ENCODE measurements around the gene KDM4B. TPM values are rescaled to one million over a fixed set of nuclear protein-coding genes. Genes with fewer than 3 reads are reported as not detected.

The KDM4B gene
- total and polyA plus RNA-seq, 2 donors (not counting 1 experiment from before 2014, with no cell fraction given) = 75.5 to 205 TPM

DNA sequence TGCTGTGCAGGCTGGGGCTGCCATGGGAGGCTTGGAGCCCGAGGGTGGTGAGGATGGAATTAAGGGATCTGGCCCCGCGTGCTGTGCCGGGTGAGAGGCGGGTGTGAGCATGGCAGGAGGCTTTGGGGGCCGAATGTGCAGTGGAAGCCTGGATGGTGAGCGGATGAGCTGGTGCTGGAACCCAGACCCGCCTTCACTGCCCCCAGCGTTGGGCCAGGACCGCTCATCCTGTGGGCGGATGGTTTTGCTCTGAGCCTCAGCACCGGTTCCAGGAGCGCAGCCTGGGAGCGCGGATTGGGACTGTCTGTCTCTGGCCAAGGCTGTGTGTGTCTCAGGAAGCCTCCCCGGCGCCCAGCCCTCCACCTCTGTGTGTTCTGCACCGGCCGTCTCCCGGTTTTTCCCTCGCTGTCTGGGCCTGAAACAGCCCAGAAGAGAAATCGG, 16.7 kb downstream of the KDM4B start:
- Mint-ChIP-seq H3K27me3 (no peaks in the 10 kb centered on the region), H3K4me1 (peaks cover 31% of the 10 kb centered on the region), H3K4me3 (no peak overlapping the region), H3K9me3 (ENCODE audit: insufficient read depth) (no peaks in the 10 kb centered on the region), H3K27ac (no peak overlapping the region)
- peaks cover 8 to 12% of the 10 kb centered on the region in 2 donors for H3K4me1 ChIP-seq (ENCODE audit: control insufficient read depth in 2 of 2, insufficient read depth in 2 of 2, low read length in 2 of 2)
- H3K9ac ChIP-seq (ENCODE audit: low read length) = no peak overlapping the region
- no peak for DNase-seq
- no peak overlapping the region for H3K4me3 ChIP-seq (ENCODE audit: control extremely low read depth in 1 of 5, extremely low read depth in 1 of 5, insufficient read depth in 1 of 5, low read depth in 2 of 5, low read length in 4 of 5)
- POLR2A ChIA-PET = no interaction called here
- no peaks in the 10 kb centered on the region for H3K27me3 ChIP-seq (replicated peaks in 1 of 4; ENCODE audit: control extremely low read depth in 1 of 4, control insufficient read depth in 3 of 4, insufficient read depth in 4 of 4, low read length in 3 of 4)
- no peak overlapping the region for H3K27ac ChIP-seq (ENCODE audit: low read length in 2 of 2)
- no peak overlapping the region for H2AFZ ChIP-seq (ENCODE audit: insufficient read depth, low read depth, low read length, poor library complexity, severe bottlenecking)
- no peaks in the 10 kb centered on the region for H3K36me3 ChIP-seq (replicated peaks in 1 of 2; ENCODE audit: control extremely low read depth in 1 of 2, control insufficient read depth in 1 of 2, extremely low read depth in 1 of 2, insufficient read depth in 2 of 2, low read length in 1 of 2)
- H3K4me2 ChIP-seq (replicated peaks; ENCODE audit: low read depth, low read length, poor library complexity, severe bottlenecking) = no peak overlapping the region
- intact Hi-C loops (cut with micrococcal nuclease) = no loop called here
- ATAC-seq (ENCODE audit: low read depth) = no peak
- CTCF ChIA-PET = no interaction called here
- WGBS (ENCODE audit: insufficient coverage) = 94% methylated on average over 22 of the region's 22 CpGs
- peaks cover 91% of the 10 kb centered on the region for H3K79me2 ChIP-seq (ENCODE audit: control insufficient read depth, insufficient read depth, low read length)
- H4K20me1 ChIP-seq (ENCODE audit: control insufficient read depth, insufficient read depth, low read length, poor library complexity, severe bottlenecking) = peaks cover 94% of the 10 kb centered on the region
- H3K9me3 ChIP-seq (ENCODE audit: control extremely low read depth in 1 of 3, control insufficient read depth in 2 of 3, insufficient read depth in 1 of 3, low read length in 2 of 3) = no peaks in the 10 kb centered on the region
- TF ChIP-seq EZH2 (IDR thresholded peaks at IDR 0.05; ENCODE audit: borderline replicate concordance, insufficient read depth, low read depth, low read length, poor library complexity, severe bottlenecking) = no peak
- TF ChIP-seq, protein P1, sequence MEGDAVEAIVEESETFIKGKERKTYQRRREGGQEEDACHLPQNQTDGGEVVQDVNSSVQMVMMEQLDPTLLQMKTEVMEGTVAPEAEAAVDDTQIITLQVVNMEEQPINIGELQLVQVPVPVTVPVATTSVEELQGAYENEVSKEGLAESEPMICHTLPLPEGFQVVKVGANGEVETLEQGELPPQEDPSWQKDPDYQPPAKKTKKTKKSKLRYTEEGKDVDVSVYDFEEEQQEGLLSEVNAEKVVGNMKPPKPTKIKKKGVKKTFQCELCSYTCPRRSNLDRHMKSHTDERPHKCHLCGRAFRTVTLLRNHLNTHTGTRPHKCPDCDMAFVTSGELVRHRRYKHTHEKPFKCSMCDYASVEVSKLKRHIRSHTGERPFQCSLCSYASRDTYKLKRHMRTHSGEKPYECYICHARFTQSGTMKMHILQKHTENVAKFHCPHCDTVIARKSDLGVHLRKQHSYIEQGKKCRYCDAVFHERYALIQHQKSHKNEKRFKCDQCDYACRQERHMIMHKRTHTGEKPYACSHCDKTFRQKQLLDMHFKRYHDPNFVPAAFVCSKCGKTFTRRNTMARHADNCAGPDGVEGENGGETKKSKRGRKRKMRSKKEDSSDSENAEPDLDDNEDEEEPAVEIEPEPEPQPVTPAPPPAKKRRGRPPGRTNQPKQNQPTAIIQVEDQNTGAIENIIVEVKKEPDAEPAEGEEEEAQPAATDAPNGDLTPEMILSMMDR (IDR thresholded peaks at IDR 0.05) = no peak

DNA sequence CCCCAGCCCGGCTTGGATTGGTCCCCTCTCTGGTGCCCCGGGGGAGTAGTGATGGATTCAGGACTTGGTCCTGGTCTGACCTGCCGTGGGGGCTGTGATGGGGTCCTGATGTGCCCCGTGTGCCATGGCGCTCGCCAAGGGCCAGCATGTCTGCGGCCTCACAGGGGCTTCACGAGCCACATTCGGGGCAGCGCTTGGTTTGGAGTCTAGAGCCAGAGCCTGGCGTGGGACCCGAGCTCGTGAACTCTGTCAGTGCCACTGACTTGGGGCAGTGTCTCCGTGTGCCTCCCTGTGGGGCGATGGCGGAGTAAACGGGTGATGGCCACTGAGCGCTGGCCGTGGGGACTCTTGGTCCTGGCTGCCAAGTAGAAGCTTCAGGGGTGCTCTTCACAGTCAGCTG, 17.1 kb downstream of the KDM4B start:
- no peak for DNase-seq
- Histone ChIP-seq H3K79me2 (ENCODE audit: control insufficient read depth, insufficient read depth, low read length) (peaks cover 90% of the 10 kb centered on the region), H3K27me3 (replicated peaks in 1 of 4; ENCODE audit: control extremely low read depth in 1 of 4, control insufficient read depth in 3 of 4, insufficient read depth in 4 of 4, low read length in 3 of 4) (no peaks in the 10 kb centered on the region), H4K20me1 (ENCODE audit: control insufficient read depth, insufficient read depth, low read length, poor library complexity, severe bottlenecking) (peaks cover 92% of the 10 kb centered on the region), H3K4me2 (replicated peaks; ENCODE audit: low read depth, low read length, poor library complexity, severe bottlenecking) (no peak overlapping the region), H3K9me3 (ENCODE audit: control extremely low read depth in 1 of 3, control insufficient read depth in 2 of 3, insufficient read depth in 1 of 3, low read length in 2 of 3) (peaks cover 0 to 3% (median 0%) of the 10 kb centered on the region in 3 donors), H3K36me3 (replicated peaks in 1 of 2; ENCODE audit: control extremely low read depth in 1 of 2, control insufficient read depth in 1 of 2, extremely low read depth in 1 of 2, insufficient read depth in 2 of 2, low read length in 1 of 2) (no peaks in the 10 kb centered on the region), H3K4me3 (ENCODE audit: control extremely low read depth in 1 of 5, extremely low read depth in 1 of 5, insufficient read depth in 1 of 5, low read depth in 2 of 5, low read length in 4 of 5) (no peak overlapping the region), H3K9ac (ENCODE audit: low read length) (no peak overlapping the region), H3K4me1 (ENCODE audit: control insufficient read depth in 2 of 2, insufficient read depth in 2 of 2, low read length in 2 of 2) (peaks cover 7% of the 10 kb centered on the region in 2 donors), H3K27ac (ENCODE audit: low read length in 2 of 2) (no peak overlapping the region), H2AFZ (ENCODE audit: insufficient read depth, low read depth, low read length, poor library complexity, severe bottlenecking) (no peak overlapping the region)
- Mint-ChIP-seq H3K27ac (no peak overlapping the region), H3K4me3 (no peak overlapping the region), H3K4me1 (peaks cover 27% of the 10 kb centered on the region), H3K9me3 (ENCODE audit: insufficient read depth) (no peaks in the 10 kb centered on the region), H3K27me3 (no peaks in the 10 kb centered on the region)
- ChIA-PET POLR2A (no interaction called here), CTCF (no interaction called here)
- TF ChIP-seq, protein P1 (IDR thresholded peaks at IDR 0.05) = no peak
- TF ChIP-seq EZH2 (IDR thresholded peaks at IDR 0.05; ENCODE audit: borderline replicate concordance, insufficient read depth, low read depth, low read length, poor library complexity, severe bottlenecking) = no peak
- WGBS (ENCODE audit: insufficient coverage) = 95% methylated on average over 19 of the region's 19 CpGs
- intact Hi-C loops (cut with micrococcal nuclease) = no loop called here
- ATAC-seq (ENCODE audit: low read depth) = no peak

All from B cell (primary cell).